ENCODE data around the gene GPA33.
A peak's percentile ranks its signal among the peaks of the same experiment; 100 is the strongest.

The GPA33 gene

GRCh38 chr1:167016100-167016750 lies 74.0 kb downstream of the GPA33 start:
- H3K27ac ChIP-seq (replicated peaks) = peak overlapping the region; percentile 66
- no peaks in the 10 kb centered on the region for H3K27me3 ChIP-seq (ENCODE audit: insufficient read depth, poor library complexity, severe bottlenecking)
- TF ChIP-seq CTCF (IDR thresholded peaks at IDR 0.05; ENCODE audit: insufficient read depth, low read length) (no peak), SPI1 (IDR thresholded peaks at IDR 0.05; ENCODE audit: borderline replicate concordance, low read depth) (peak; percentile 47; the same call in 1 of the 2 replicates)
- peak; percentile 36 to 42 for DNase-seq (ENCODE audit: low read depth in 1 of 2, low spot score in 1 of 2)
- no peak overlapping the region for H3K4me3 ChIP-seq (replicated peaks; ENCODE audit: insufficient read depth, low read length)

- no peaks in the 10 kb centered on the region for H3K27me3 ChIP-seq (ENCODE audit: insufficient read depth, poor library complexity, severe bottlenecking)
Measured at GRCh38 chr1:167013108-167013929, 76.9 kb downstream of the GPA33 start.

GRCh38 chr1:167012570-167012969 lies 77.6 kb downstream of the GPA33 start:
- DNase-seq (ENCODE audit: low read depth in 1 of 2, low spot score in 1 of 2) = no peak
- no peak for TF ChIP-seq GABPA (IDR thresholded peaks at IDR 0.05; ENCODE audit: low read depth)
- TF ChIP-seq SPI1 (IDR thresholded peaks at IDR 0.05; ENCODE audit: borderline replicate concordance, low read depth) = no peak
- no peak for TF ChIP-seq CTCF (IDR thresholded peaks at IDR 0.05; ENCODE audit: insufficient read depth, low read length)
- TF ChIP-seq REST (IDR thresholded peaks at IDR 0.05; ENCODE audit: insufficient replicate concordance, low read depth) = peak; percentile 56
- Histone ChIP-seq H3K27ac (replicated peaks) (no peak overlapping the region), H3K4me3 (replicated peaks; ENCODE audit: insufficient read depth, low read length) (no peak overlapping the region), H3K27me3 (ENCODE audit: insufficient read depth, poor library complexity, severe bottlenecking) (no peaks in the 10 kb centered on the region)

More at GRCh38 chr1:167013108-167013929, 76.9 kb downstream of the GPA33 start:
- DNase-seq (ENCODE audit: low read depth in 1 of 2, low spot score in 1 of 2) = no peak
- TF ChIP-seq GABPA (IDR thresholded peaks at IDR 0.05; ENCODE audit: low read depth) (no peak), POLR2AphosphoS5 (IDR thresholded peaks at IDR 0.05; ENCODE audit: low read depth) (no peak)
- Histone ChIP-seq H3K4me3 (replicated peaks; ENCODE audit: insufficient read depth, low read length) (no peak overlapping the region), H3K27ac (replicated peaks) (no peak overlapping the region)

GRCh38 chr1:167011560-167012191 lies 78.5 kb downstream of the GPA33 start:
- TF ChIP-seq REST (IDR thresholded peaks at IDR 0.05; ENCODE audit: insufficient replicate concordance, low read depth) (no peak), CTCF (IDR thresholded peaks at IDR 0.05; ENCODE audit: insufficient read depth, low read length) (no peak), GABPA (IDR thresholded peaks at IDR 0.05; ENCODE audit: low read depth) (no peak), SPI1 (IDR thresholded peaks at IDR 0.05; ENCODE audit: borderline replicate concordance, low read depth) (no peak), POLR2AphosphoS5 (IDR thresholded peaks at IDR 0.05; ENCODE audit: low read depth) (no peak)
- DNase-seq (ENCODE audit: low read depth in 1 of 2, low spot score in 1 of 2) = no peak
- H3K27me3 ChIP-seq (ENCODE audit: insufficient read depth, poor library complexity, severe bottlenecking) = no peaks in the 10 kb centered on the region
- H3K4me3 ChIP-seq (replicated peaks; ENCODE audit: insufficient read depth, low read length) = no peak overlapping the region
- no peak overlapping the region for H3K27ac ChIP-seq (replicated peaks)

All from HL-60 (cell line).